ENCODE data around the gene ANKRD13B. TPM values are rescaled to one million over a fixed set of nuclear protein-coding genes. Genes with fewer than 3 reads are reported as not detected.

ANKRD13B gene
- total and polyA plus RNA-seq, 2 of the 13 experiments (the other 11 are each of a cell fraction or from before 2014, with no cell fraction given): 1.7 to 1.8 TPM

GRCh38 chr17:29593591-29594518 lies 923 bp downstream of the ANKRD13B start (continued):
- 0 out of 2 replicates have a peak, but pooled peaks have one; percentile 37 for TF ChIP-seq ZNF142 (CRISPR knock-in tag; IDR thresholded peaks at IDR 0.05)
- 0 out of 2 replicates have a peak, but pooled peaks have one; percentile 35 for TF ChIP-seq ZSCAN25 (CRISPR knock-in tag; IDR thresholded peaks at IDR 0.05)
- no peak for TF ChIP-seq ZNF317 (CRISPR knock-in tag; IDR thresholded peaks at IDR 0.05)
- TF ChIP-seq ZNF33B (CRISPR knock-in tag; IDR thresholded peaks at IDR 0.05): no peak
- TF ChIP-seq ZNF431 (CRISPR knock-in tag; IDR thresholded peaks at IDR 0.05; ENCODE audit: borderline replicate concordance, low read depth): no peak
- no peak for TF ChIP-seq ISL2 (CRISPR knock-in tag; IDR thresholded peaks at IDR 0.05)
- no peak for TF ChIP-seq AKNA (CRISPR knock-in tag; IDR thresholded peaks at IDR 0.05; ENCODE audit: borderline replicate concordance)
- TF ChIP-seq ZNF572 (CRISPR knock-in tag; IDR thresholded peaks at IDR 0.05): no peak
- TF ChIP-seq MBNL3 (CRISPR knock-in tag; conservative IDR thresholded peaks at IDR 0.05): no peak
- TF ChIP-seq ZBTB37 (CRISPR knock-in tag; IDR thresholded peaks at IDR 0.05): no peak
- TF ChIP-seq EHMT2 (IDR thresholded peaks at IDR 0.05; ENCODE audit: borderline replicate concordance, low read depth, low read length): no peak; the same call in 1 of the 2 replicates
- TF ChIP-seq ZNF740 (CRISPR knock-in tag; IDR thresholded peaks at IDR 0.05): no peak
- TF ChIP-seq ZSCAN9 (CRISPR knock-in tag; IDR thresholded peaks at IDR 0.05; ENCODE audit: borderline replicate concordance): peak; percentile 66; the same call in 1 of the 2 replicates
- no peak for TF ChIP-seq ZNF17 (CRISPR knock-in tag; IDR thresholded peaks at IDR 0.05)
- no peak for TF ChIP-seq FOXJ3 (CRISPR knock-in tag; IDR thresholded peaks at IDR 0.05; ENCODE audit: borderline replicate concordance)

All from HepG2 (cell line).